ENCODE results near the gene SUMO4.

DNA sequence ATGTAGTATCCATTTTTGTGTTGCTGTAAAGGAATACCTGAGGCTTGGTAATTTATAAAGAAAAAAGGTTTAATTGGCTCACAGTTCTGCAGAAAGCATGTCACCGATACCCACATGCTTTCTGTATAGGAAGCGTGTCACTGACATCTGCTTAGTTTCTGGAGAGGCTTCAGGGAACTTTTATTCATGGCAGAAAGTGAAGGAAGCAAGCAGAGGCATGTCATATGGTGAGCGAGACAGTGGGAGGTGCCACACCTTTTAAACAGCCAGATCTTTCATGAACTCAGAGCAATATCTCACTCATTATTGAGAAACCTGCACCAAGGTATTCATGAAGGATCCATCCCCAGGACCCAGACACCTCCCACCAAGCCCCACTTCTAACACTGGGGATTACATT, 3.5 kb downstream of the SUMO4 start:
- TF ChIP-seq TAF1 (IDR thresholded peaks at IDR 0.05; ENCODE audit: borderline replicate concordance, low read depth, low read length), result no peak
- TF ChIP-seq, protein P1, sequence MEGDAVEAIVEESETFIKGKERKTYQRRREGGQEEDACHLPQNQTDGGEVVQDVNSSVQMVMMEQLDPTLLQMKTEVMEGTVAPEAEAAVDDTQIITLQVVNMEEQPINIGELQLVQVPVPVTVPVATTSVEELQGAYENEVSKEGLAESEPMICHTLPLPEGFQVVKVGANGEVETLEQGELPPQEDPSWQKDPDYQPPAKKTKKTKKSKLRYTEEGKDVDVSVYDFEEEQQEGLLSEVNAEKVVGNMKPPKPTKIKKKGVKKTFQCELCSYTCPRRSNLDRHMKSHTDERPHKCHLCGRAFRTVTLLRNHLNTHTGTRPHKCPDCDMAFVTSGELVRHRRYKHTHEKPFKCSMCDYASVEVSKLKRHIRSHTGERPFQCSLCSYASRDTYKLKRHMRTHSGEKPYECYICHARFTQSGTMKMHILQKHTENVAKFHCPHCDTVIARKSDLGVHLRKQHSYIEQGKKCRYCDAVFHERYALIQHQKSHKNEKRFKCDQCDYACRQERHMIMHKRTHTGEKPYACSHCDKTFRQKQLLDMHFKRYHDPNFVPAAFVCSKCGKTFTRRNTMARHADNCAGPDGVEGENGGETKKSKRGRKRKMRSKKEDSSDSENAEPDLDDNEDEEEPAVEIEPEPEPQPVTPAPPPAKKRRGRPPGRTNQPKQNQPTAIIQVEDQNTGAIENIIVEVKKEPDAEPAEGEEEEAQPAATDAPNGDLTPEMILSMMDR (IDR thresholded peaks at IDR 0.05 in 2 of 3, conservative IDR thresholded peaks at IDR 0.05 in 1 of 3; ENCODE audit: control insufficient read depth in 2 of 3, extremely low read depth in 1 of 3, insufficient read depth in 1 of 3, low read depth in 3 of 3, low read length in 3 of 3), result no peak
- no peak for TF ChIP-seq PAX5 (IDR thresholded peaks at IDR 0.05; ENCODE audit: borderline replicate concordance, low read depth, low read length)
- TF ChIP-seq EZH2 (IDR thresholded peaks at IDR 0.05; ENCODE audit: borderline replicate concordance, control insufficient read depth, low read depth, low read length), result no peak
- no peak for TF ChIP-seq EP300 (IDR thresholded peaks at IDR 0.05; ENCODE audit: borderline replicate concordance in 1 of 2, control insufficient read depth in 1 of 2, low read depth in 2 of 2, low read length in 2 of 2)
- TF ChIP-seq CHD4 (IDR thresholded peaks at IDR 0.05), result no peak
